Esophagus mucosa (tissue), 1 donor: ENCODE data around the gene PTPA. TPM values are rescaled to one million over a fixed set of nuclear protein-coding genes. Genes with fewer than 3 reads are reported as not detected.
"Not testable (repeated sequence)": the region's sequence is repeated elsewhere in the genome, so short reads cannot be mapped to it uniquely, and the experiment has no call there.

ENCODE experiments used
- ATAC-seq: fragments of 200-7000 bp; cut with Tn5 transposase; one replicate; pipeline ENCODE4 v1.9.1; 2020
- total RNA-seq: library from RNA; stranded (reverse); gene quantifications from one replicate; pipeline ENCODE4 v1.2.4, GENCODE V29; 2023
- donor health status: DM: yes; HTN: yes; CAD: no.

PTPA gene
- total RNA-seq, 1 donor from 2014 or later = 121 TPM

- no peak for ATAC-seq
These were observed 1.1 kb upstream of the PTPA start for GRCh38 chr9:129109952-129110739.

GRCh38 chr9:129111528-129112151, 425 bp downstream of the PTPA start:
- ATAC-seq = peak; percentile 3

GRCh38 chr9:129112526-129112925, 1.3 kb downstream of the PTPA start:
- ATAC-seq = not testable (repeated sequence)

- no peak for ATAC-seq
These were observed 2.6 kb downstream of the PTPA start for GRCh38 chr9:129113645-129114304.

GRCh38 chr9:129118799-129119198, 7.6 kb downstream of the PTPA start:
- no peak for ATAC-seq

- no peak for ATAC-seq
These were observed 10.3 kb downstream of the PTPA start for GRCh38 chr9:129121483-129121882.

- ATAC-seq = no peak
These were observed 10.9 kb downstream of the PTPA start for GRCh38 chr9:129122133-129122532.

- ATAC-seq = not testable (repeated sequence)
These were observed 11.8 kb downstream of the PTPA start for GRCh38 chr9:129122976-129123375.

GRCh38 chr9:129124506-129125069, 13.4 kb downstream of the PTPA start:
- peak; percentile 75 for ATAC-seq

GRCh38 chr9:129125478-129125877, 14.3 kb downstream of the PTPA start:
- peak; percentile 85 for ATAC-seq

GRCh38 chr9:129126749-129127618, 15.8 kb downstream of the PTPA start:
- ATAC-seq = peak; percentile 8

GRCh38 chr9:129128689-129129088, 17.5 kb downstream of the PTPA start:
- ATAC-seq = no peak

- ATAC-seq = not testable (repeated sequence)
These were observed 19.1 kb downstream of the PTPA start for GRCh38 chr9:129130271-129130670.

GRCh38 chr9:129130791-129131190, 19.6 kb downstream of the PTPA start:
- no peak for ATAC-seq

GRCh38 chr9:129131300-129132145, 20.3 kb downstream of the PTPA start:
- peak; percentile 81 for ATAC-seq

- no peak for ATAC-seq
These were observed 21.9 kb downstream of the PTPA start for GRCh38 chr9:129133082-129133481.

- no peak for ATAC-seq
These were observed 24.3 kb downstream of the PTPA start for GRCh38 chr9:129135476-129135875.

GRCh38 chr9:129136446-129137035, 25.3 kb downstream of the PTPA start:
- ATAC-seq = no peak

GRCh38 chr9:129137292-129138143, 26.3 kb downstream of the PTPA start:
- ATAC-seq = no peak

- no peak for ATAC-seq
These were observed 26.9 kb downstream of the PTPA start for GRCh38 chr9:129138144-129138462.
